ENCODE data around the gene TMEM135.
"Not testable (repeated sequence)": the region's sequence is repeated elsewhere in the genome, so short reads cannot be mapped to it uniquely, and the experiment has no call there.

- TF ChIP-seq, protein P1, sequence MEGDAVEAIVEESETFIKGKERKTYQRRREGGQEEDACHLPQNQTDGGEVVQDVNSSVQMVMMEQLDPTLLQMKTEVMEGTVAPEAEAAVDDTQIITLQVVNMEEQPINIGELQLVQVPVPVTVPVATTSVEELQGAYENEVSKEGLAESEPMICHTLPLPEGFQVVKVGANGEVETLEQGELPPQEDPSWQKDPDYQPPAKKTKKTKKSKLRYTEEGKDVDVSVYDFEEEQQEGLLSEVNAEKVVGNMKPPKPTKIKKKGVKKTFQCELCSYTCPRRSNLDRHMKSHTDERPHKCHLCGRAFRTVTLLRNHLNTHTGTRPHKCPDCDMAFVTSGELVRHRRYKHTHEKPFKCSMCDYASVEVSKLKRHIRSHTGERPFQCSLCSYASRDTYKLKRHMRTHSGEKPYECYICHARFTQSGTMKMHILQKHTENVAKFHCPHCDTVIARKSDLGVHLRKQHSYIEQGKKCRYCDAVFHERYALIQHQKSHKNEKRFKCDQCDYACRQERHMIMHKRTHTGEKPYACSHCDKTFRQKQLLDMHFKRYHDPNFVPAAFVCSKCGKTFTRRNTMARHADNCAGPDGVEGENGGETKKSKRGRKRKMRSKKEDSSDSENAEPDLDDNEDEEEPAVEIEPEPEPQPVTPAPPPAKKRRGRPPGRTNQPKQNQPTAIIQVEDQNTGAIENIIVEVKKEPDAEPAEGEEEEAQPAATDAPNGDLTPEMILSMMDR (IDR thresholded peaks at IDR 0.05 in 4 of 5, conservative IDR thresholded peaks at IDR 0.05 in 1 of 5) = not testable (repeated sequence)
- TF ChIP-seq POLR2A (IDR thresholded peaks at IDR 0.05) = not testable (repeated sequence)
Observed at GRCh38 chr11:87149782-87150181, 112.0 kb downstream of the TMEM135 start.

Measured in gastrocnemius medialis (tissue), 4 donors.